GM23338 (cell line): Measurements from ENCODE around the gene CRAMP1. TPM values are rescaled to one million over a fixed set of nuclear protein-coding genes. Genes with fewer than 3 reads are reported as not detected.

Experiments used
- ATAC-seq: fragments of 200-7000 bp; cut with Tn5 transposase; 3 replicates; pipeline ENCODE4 v1.9.1; 2020
- DNase-seq: peaks from one replicate; pipeline ENCODE4 v3.0.0-alpha.2; 2015; ENCODE audit warnings: low spot score
- H2AFZ ChIP-seq: fragments of 200-600 bp; sonication (generic); 2 replicates; pipeline ENCODE4 v1.8.0; 2016; ENCODE audit warnings: antibody characterized with exemption, mild to moderate bottlenecking, moderate library complexity
- H3F3A ChIP-seq: fragments of 200-600 bp; sonication (generic); replicated peaks from 2 replicates; pipeline ENCODE4 v1.8.0; 2017; ENCODE audit warnings: antibody characterized with exemption, mixed run types, low read depth
- H3K27ac ChIP-seq: fragments of 200-600 bp; sonication (generic); 2 replicates; pipeline ENCODE4 v1.6.1; 2016; ENCODE audit warnings: low read depth
- H3K27me3 ChIP-seq: fragments of 200-600 bp; sonication (generic); 2 replicates; pipeline ENCODE4 v1.8.0; 2016; ENCODE audit warnings: mild to moderate bottlenecking, mixed run types, moderate library complexity; ENCODE audit not compliant: insufficient read depth
- H3K36me3 ChIP-seq: fragments of 200-600 bp; sonication (generic); 2 replicates; pipeline ENCODE4 v1.8.0; 2016; ENCODE audit warnings: mild to moderate bottlenecking; ENCODE audit not compliant: insufficient read depth
- H3K4me1 ChIP-seq: fragments of 200-600 bp; sonication (generic); 2 replicates; pipeline ENCODE4 v1.8.0; 2016; ENCODE audit warnings: mild to moderate bottlenecking, moderate library complexity; ENCODE audit not compliant: insufficient read depth
- H3K4me2 ChIP-seq: fragments of 200-600 bp; sonication (generic); 2 replicates; pipeline ENCODE4 v1.7.1; 2017; ENCODE audit warnings: mixed run types
- H3K4me3 ChIP-seq: fragments of 200-600 bp; sonication (generic); 2 replicates; pipeline ENCODE4 v1.6.1; 2016; ENCODE audit warnings: mixed run types
- H3K79me2 ChIP-seq: fragments of 200-600 bp; sonication (generic); replicated peaks from 2 replicates; pipeline ENCODE4 v1.8.0; 2017; ENCODE audit warnings: mild to moderate bottlenecking; ENCODE audit not compliant: insufficient read depth
- H3K9me2 ChIP-seq: fragments of 200-600 bp; sonication (generic); 2 replicates; pipeline ENCODE4 v1.8.0; 2017; ENCODE audit not compliant: insufficient read depth
- H4K20me1 ChIP-seq: fragments of 200-600 bp; sonication (generic); replicated peaks from 2 replicates; pipeline ENCODE4 v1.8.0; 2017; ENCODE audit warnings: mild to moderate bottlenecking; ENCODE audit not compliant: insufficient read depth
- H3K27ac Mint-ChIP-seq: 2 replicates; pipeline ENCODE4 v1.8.0; 2020; ENCODE audit warnings: inconsistent platforms, mild to moderate bottlenecking, moderate library complexity, mixed read lengths
- H3K27me3 Mint-ChIP-seq: 3 replicates; pipeline ENCODE4 v1.8.0; 2022; ENCODE audit warnings: low read depth, mild to moderate bottlenecking, moderate library complexity, mixed read lengths, inconsistent platforms; ENCODE audit not compliant: insufficient read depth, poor library complexity
- H3K36me3 Mint-ChIP-seq: 3 replicates; pipeline ENCODE4 v1.8.0; 2021; ENCODE audit warnings: low read depth, mild to moderate bottlenecking, inconsistent platforms, moderate library complexity, mixed read lengths
- H3K4me1 Mint-ChIP-seq: 3 replicates; pipeline ENCODE4 v1.8.0; 2020; ENCODE audit warnings: mild to moderate bottlenecking, inconsistent platforms, mixed read lengths
- H3K4me3 Mint-ChIP-seq: 3 replicates; pipeline ENCODE4 v1.8.0; 2021; ENCODE audit warnings: moderate library complexity, mild to moderate bottlenecking, inconsistent platforms, mixed read lengths
- H3K9me3 Mint-ChIP-seq: 3 replicates; pipeline ENCODE4 v1.8.0; 2020; ENCODE audit warnings: moderate library complexity, mild to moderate bottlenecking, inconsistent platforms, mixed read lengths
- CREB1 ChIP-seq: fragments of 250-450 bp; sonication (Bioruptor Pico); IDR thresholded peaks from 2 replicates; pipeline ENCODE4 v1.5.0; 2020; ENCODE audit warnings: low read depth, mild to moderate bottlenecking, moderate library complexity
- CTCF ChIP-seq, 2 experiments: fragments of 200-600 bp in 1 of 2; sonication (generic) in 1 of 2; conservative IDR thresholded peaks; 2 replicates each; pipeline versions ENCODE4 v1.5.1 to v1.6.1; 2016 to 2017; ENCODE audit warnings: antibody characterized with exemption in 2 of 2, low read depth in 2 of 2, mild to moderate bottlenecking in 2 of 2, moderate library complexity in 1 of 2
- ETS1 ChIP-seq: IDR thresholded peaks from 2 replicates; pipeline ENCODE4 v1.6.1; 2016; ENCODE audit warnings: antibody characterized with exemption
- EZH2 ChIP-seq: fragments of 200-600 bp; sonication (generic); IDR thresholded peaks from one replicate; pipeline ENCODE4 v1.8.0; 2017; ENCODE audit warnings: antibody characterized with exemption, mild to moderate bottlenecking, low read depth; ENCODE audit not compliant: unreplicated experiment
- EZH2phosphoT487 ChIP-seq: fragments of 200-600 bp; sonication (generic); IDR thresholded peaks from one replicate; pipeline ENCODE4 v1.8.1; 2018; ENCODE audit warnings: antibody characterized with exemption; ENCODE audit not compliant: unreplicated experiment
- JUNB ChIP-seq: IDR thresholded peaks from one replicate; pipeline ENCODE4 v1.6.1; 2016; ENCODE audit warnings: antibody characterized with exemption; ENCODE audit not compliant: unreplicated experiment
- NANOG ChIP-seq: IDR thresholded peaks from 2 replicates; pipeline ENCODE4 v1.6.1; 2016; ENCODE audit warnings: antibody characterized with exemption, borderline replicate concordance
- POLR2AphosphoS5 ChIP-seq: IDR thresholded peaks from 2 replicates; pipeline ENCODE4 v1.6.1; 2016; ENCODE audit warnings: antibody characterized with exemption, low read depth
- REST ChIP-seq: IDR thresholded peaks from one replicate; pipeline ENCODE4 v1.6.1; 2018; ENCODE audit warnings: antibody characterized with exemption; ENCODE audit not compliant: unreplicated experiment
- STAT1 ChIP-seq: IDR thresholded peaks from one replicate; pipeline ENCODE4 v1.6.1; 2016; ENCODE audit warnings: antibody characterized with exemption; ENCODE audit not compliant: unreplicated experiment
- ZNF114 ChIP-seq: fragments of 250-450 bp; sonication (Bioruptor Pico); IDR thresholded peaks from 2 replicates; pipeline ENCODE4 v1.5.0; 2020; ENCODE audit warnings: mild to moderate bottlenecking, moderate library complexity
- ZNF331 ChIP-seq: fragments of 250-450 bp; sonication (Bioruptor Pico); IDR thresholded peaks from 2 replicates; pipeline ENCODE4 v1.5.0; 2020; ENCODE audit warnings: low read depth, mild to moderate bottlenecking, moderate library complexity
- ZNF462 ChIP-seq: fragments of 250-450 bp; sonication (Bioruptor Pico); IDR thresholded peaks from 2 replicates; pipeline ENCODE4 v1.5.0; 2020; ENCODE audit warnings: mild to moderate bottlenecking, moderate library complexity
- polyA plus RNA-seq: library from polyadenylated mRNA; unstranded; fragments of >200 nt; fragmentation: Nextera tagmentation; extraction: Ambion mirVana; gene quantifications from 2 replicates; pipeline ENCODE4 v1.2.1, GENCODE V29; 2016
- total RNA-seq: library from RNA; depleted of rRNA; stranded (reverse); fragments of >200 nt; shearing (Covaris generic); gene quantifications from 2 replicates; pipeline ENCODE4 v1.2.3, GENCODE V29; 2014

The CRAMP1 gene
- total and polyA plus RNA-seq, 2 experiments from 2014 or later, result 3.4 to 16.7 TPM

GRCh38 chr16:1721372-1721771 lies 109.2 kb downstream of the CRAMP1 start:
- TF ChIP-seq REST (no peak), CTCF (conservative IDR thresholded peaks at IDR 0.05; ENCODE audit: low read depth in 2 of 2) (no peak), EZH2 (no peak), JUNB (no peak), EZH2phosphoT487 (no peak), ZNF462 (no peak), ETS1 (no peak), CREB1 (no peak), ZNF114 (CRISPR knock-in tag) (no peak), NANOG (no peak), POLR2AphosphoS5 (no peak), STAT1 (no peak), ZNF331 (CRISPR knock-in tag) (no peak)
- Histone ChIP-seq H3F3A (no peaks in the 10 kb centered on the region), H3K79me2 (peaks cover 5% of the 10 kb centered on the region; the same call in 1 of the 2 replicates), H3K4me2 (no peak overlapping the region), H3K27ac (no peak overlapping the region), H3K27me3 (no peaks in the 10 kb centered on the region), H4K20me1 (peaks cover 3% of the 10 kb centered on the region), H2AFZ (no peak overlapping the region), H3K4me3 (no peak overlapping the region), H3K4me1 (no peaks in the 10 kb centered on the region), H3K36me3 (no peaks in the 10 kb centered on the region; the same call in 1 of the 2 replicates), H3K9me2 (no peaks in the 10 kb centered on the region)
- ATAC-seq (no peak), DNase-seq (no peak)
- Mint-ChIP-seq H3K4me3 (no peak overlapping the region), H3K9me3 (no peaks in the 10 kb centered on the region), H3K4me1 (peaks cover 2% of the 10 kb centered on the region; the same call in 1 of the 3 replicates), H3K27ac (no peak overlapping the region), H3K27me3 (peaks cover 2% of the 10 kb centered on the region), H3K36me3 (no peaks in the 10 kb centered on the region)
